ENCODE results near the gene CLDN20.
"Not testable (repeated sequence)": the region's sequence is repeated elsewhere in the genome, so short reads cannot be mapped to it uniquely, and the experiment has no call there.

CLDN20 gene

DNA sequence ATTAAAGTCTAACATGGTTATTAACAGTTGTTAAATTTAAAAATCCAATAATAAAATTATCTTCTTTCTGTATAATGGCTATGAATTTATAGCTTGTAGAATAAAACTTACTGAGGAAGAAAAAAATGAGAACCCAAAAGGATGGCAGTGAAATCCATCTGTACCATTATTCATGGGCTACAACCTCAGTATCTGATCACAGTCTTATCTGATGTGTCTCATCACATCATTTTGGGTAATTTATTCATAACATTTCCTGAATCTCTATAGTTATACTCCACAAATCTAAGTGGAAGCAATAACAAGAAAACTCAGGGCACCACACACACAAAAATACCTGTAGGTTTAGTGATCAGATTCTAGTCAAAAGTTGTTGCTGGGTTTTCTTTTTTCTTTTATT, 7.3 kb downstream of the CLDN20 start:
- DNase-seq: no peak

DNA sequence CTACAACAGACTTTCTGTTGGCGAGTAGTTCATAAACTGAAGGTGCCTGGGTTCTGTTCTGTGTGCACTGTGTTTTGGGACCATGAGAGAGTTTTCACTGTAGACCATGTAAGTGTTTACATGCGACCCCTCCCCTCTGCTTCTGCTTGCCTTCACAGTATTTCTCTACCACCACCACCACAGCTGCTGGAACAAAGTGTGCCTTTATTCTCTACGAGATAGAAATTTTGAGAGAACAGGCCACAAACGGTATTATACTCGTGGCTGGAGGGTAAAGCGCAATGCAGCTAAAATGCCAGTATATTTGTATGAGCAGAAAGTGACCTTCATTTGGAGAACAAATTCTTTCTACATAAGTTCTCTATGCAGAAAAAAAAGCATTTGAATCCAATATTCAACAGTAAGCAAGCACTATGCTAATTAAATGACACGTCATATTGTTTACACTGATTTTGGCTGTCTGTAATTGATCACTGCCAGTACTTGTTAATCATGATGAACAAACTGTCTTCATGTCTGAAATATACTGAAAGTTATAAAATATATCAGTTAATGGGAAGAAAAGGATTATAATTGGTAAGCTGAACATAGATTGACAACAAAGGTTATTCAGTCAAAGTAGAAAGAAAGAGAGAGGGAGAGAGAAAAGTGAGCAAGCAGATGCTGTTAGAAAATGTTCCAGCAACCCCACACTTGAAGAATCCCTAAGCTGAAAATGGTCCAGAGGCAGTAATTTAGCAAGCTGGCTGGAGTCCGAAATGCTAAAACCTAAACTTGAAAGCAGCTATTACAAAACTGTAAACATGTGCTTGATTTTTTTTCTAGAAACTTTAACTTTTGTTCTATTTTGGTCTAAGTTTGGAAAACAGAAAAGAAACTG, 8.8 kb downstream of the CLDN20 start:
- DNase-seq: no peak

DNA sequence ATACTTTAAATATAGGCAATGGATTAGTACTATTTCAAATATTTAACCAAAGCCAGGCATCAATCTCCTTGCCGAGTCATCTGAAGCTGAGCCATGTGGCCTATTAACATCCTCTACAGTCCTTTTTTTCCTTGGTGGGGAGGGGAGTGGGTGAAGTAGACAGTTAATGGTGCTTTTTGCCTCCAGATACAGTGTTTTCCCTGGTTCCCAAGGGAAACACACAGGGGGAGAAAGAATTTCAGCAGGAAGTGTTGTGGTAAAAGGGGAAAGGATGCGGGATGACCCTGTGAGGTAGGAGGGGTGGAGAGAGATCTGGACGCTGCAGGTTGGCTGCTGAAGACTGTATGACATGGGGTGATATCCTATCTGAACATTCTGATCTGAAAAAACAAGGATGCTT, 9.6 kb downstream of the CLDN20 start:
- no peak for DNase-seq

DNA sequence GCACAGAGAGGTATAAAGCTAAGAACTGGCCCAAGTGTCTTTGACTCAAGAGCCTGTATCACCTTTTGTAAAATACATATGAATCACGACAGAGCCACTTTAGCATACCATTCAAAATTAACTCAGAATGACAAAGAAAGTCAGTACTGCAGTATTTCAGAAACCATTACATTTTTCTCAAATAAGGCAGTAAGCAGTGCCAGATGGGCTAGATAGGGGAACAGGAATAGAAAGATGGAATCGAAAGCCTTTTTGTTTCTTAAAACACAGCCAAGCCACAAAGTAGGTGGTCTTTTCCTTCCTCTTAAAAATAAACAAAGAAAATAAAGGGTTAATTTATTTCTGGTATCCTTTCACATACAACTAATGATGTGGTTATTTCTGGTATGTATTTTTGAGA, 10.3 kb downstream of the CLDN20 start:
- no peak for DNase-seq

DNA sequence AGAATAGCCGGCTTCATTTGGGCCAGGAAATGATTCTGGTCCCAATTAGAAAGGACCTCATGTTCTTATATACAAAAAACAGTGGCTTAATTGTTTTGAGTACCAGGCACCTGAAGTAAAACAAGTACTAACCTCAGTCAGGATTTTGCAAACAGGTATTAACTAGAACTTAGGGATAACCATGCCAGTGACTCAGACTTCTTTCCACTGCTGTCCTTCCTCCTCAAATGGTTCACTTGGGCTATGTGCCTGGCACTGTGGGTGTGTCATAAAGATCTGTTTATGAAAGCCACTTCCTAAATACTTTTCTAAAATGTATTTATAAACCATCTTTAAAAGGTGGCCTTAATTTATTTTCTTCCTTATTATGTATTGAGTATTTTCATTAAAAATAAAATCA, 10.7 kb downstream of the CLDN20 start:
- DNase-seq: no peak

DNA sequence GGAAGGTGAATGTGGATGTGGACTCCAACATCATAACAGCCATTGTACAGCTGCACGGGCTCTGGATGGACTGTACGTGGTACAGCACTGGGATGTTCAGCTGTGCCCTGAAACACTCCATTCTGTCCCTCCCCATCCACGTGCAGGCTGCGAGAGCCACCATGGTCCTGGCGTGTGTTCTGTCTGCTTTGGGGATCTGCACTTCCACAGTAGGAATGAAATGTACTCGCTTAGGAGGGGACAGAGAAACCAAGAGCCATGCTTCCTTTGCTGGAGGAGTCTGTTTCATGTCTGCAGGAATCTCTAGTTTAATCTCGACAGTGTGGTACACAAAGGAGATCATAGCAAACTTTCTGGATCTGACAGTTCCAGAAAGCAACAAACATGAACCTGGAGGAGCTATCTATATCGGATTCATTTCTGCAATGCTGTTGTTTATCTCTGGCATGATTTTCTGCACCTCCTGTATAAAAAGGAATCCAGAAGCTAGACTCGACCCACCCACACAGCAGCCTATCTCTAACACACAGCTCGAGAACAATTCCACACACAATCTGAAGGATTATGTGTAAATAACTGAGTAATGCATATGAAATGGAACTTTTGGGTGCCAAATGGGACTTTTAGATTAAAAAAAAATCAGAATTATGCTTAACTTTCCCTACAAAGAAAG, 12.1 kb downstream of the CLDN20 start:
- no peak for DNase-seq

DNA sequence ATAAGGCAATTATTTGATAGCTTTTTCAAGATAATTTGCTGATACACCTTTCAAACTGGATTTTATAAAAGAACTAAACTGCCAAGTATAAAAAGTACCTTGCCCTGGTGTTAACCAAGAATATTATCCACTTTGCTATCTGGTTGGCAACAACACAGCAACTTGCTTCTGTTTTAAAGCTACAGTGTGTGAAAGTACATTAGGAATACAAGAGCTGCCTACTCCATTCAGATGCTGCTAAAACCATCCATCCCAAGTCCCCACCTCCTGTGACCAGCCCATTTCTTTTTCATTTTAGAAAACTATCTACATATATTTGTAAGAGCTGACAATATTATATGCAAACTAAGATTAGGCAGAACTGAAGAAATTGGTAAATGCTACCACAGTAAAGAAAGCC, 12.8 kb downstream of the CLDN20 start:
- no peak for DNase-seq

DNA sequence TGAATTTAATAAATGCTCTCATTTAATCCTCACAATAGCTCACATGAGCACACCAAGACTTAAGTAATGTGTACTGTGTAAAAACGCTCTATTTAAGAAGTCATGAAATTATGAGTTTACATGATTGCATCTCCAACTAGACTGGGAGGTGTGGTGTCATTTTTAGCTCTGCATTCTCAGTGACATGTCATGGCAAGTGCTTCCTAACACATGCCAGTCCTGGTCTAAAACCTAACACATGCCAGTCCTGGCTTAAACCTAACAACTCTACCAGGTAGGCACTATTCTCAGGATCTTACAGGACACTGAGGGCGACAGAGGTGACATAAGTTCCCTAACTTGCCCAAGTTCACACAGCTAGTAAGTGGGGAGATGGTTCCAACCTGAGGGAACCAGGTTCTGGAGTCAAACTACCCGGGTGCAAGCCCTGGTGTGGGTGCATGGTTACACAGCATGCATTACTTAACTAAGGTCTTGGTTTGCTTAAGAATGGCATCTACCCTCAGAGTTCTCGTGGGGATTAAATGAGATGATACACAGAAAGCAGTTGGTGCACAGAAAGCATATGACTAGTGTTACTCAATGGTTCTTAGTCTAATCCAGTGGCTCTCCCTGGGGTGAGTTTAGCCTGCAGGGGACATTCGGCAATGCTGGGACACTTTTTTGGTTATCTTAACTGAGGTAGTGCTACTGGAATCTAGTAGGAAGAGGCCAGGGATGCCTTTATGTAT, 14.7 kb downstream of the CLDN20 start:
- no peak for DNase-seq

DNA sequence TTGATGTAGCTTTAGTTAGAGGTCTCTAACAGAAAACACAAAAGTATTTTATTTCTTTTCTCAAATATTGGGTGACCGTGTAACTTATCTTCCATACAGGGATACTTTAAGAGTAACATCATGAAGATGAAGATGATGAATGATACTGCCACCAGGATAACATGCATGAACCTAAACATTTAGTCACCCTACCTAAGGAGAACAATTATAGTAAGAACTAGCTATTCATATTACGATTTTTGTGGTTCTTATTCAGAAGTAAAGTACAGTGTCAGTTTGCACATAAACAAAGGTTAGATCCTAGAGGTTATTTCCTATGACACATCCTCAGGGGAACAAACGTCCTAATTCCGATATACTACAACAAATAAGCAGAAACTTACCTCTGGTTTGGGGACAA, 21.0 kb downstream of the CLDN20 start:
- no peak for DNase-seq

DNA sequence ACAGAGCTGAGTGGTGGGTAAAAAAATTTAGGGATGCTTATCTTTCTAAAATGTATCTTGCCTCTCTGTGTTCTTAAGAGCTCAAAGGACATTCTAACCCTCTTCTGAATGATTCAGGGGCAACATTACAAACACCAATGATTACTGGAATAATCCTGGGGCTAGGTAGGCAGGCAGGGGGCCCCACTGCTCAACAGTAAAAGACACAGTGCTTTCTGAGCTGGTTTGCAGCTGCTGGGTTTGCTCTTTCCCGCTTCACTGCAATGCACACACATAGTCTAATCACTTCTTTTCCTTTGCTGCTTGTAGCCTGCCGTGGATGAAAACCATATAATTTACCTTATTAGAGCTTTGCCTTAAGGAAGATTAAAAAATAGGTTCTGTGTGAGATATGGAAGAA, 23.9 kb downstream of the CLDN20 start:
- no peak for DNase-seq

DNA sequence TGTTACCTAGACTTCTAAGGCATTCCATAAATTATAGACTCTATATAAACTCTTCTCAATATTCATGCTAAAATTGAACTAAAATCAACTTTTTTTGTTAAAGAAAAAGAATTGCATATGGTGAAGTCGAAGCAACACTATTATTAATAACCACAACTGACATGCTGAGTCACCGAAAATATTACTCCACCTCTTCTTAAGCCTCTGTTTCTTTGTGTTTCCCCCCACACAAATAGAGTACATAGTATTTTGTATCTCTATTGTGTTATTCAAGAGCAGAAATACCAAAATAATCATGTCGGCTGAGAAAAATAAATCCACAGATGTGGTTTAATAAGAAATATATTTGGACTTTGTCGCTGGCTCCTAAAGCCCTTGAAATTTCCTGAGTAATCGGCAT, 26.7 kb downstream of the CLDN20 start:
- no peak for DNase-seq

DNA sequence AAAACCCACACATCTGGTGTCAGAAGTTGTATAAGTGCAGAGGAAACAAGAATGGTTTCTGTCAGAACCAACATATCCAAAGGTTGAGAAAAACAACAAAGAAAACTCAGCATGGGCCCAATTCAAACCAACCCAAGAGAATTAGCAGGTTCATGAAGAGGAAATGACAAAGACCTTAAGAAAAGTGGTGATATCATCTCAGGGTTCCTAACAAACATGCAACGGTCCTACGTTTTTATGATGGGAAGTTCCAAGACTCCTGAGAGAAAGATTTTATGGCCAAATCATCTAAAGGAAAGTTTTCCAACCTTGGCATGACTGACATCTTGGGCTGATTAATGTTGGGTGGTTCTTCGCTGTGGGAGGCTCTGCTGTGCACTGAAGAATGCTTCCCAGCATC, 27.5 kb downstream of the CLDN20 start:
- no peak for DNase-seq

DNA sequence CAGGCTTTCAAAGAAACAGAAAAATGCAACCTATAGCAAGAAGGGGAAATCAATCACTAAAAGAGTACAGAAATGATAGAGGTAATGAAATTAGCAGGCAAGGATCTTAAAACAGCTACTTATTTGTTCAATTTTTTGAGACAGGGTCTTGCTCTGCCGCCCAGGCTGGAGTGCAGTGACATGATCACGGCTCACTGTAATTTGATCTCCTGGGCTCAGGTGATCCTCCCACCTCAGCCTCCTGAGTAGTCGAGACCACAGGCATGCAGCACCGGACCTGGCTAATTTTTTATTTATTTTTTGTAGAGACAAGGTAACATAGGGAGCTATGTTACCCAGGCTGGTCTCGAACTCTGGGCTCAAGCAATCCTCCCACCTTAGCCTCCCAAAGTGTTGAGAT, 28.9 kb downstream of the CLDN20 start:
- DNase-seq: no peak

DNA sequence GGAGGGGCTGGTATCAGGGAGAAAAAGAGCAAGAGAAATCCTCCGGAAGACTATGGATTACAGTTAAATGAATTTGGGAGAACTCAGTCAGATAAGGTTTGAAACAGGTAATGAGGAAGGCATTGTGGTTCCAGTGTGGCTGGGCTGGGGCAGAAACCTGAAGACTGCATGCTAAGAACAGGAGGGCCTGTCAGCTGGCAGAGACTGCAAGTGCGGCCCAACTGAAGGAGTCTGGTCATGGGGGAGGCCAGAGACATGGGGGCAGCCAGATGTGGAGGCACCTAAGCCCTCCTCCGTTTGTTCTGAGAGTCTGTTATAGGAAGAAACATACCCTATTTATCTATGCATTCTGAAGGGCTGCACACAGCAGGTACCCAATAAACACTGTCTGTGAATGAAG, 33.9 kb downstream of the CLDN20 start:
- no peak for DNase-seq

DNA sequence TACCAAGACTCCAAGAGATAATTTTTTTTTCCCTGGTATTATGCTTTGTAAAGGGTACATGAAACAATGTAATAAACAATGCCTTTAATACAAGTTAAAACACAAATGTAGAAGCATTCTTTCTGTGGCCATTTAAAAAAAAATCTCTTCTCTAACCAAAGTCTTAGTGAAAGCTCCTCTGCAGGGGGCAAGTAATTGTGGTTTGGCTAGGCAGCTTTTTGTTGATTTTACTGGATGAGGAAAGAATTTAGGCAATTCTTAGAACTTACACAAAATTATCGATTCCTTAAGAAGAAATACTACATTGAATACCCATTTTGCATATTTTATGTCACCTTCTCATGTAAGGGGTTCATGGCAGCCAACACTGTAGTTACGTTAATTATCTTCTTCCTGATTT, 38.1 kb downstream of the CLDN20 start:
- no peak for DNase-seq

DNA sequence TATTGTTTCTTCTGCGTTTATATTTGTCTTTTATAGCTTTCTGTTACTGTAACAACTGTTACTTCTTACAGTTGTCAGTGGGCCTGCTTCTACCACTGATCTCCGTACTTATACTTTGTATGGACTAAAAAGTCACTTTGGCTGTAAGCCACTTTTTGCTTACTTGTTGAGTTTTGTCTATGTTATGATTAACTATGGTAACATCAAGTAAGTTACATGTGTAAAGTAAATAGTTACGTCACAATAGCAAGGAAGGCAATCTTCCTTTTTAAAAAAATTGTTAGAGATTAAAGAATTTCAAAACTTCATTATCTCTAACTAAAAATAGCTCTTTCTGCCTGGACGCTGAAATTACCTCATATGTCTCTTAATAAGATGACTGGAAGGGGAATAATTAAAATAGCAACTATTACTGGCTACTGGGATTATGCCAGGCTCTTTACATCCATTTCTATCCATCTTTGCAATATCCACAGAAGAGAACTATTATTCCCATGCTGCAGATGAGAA, 39.6 kb downstream of the CLDN20 start:
- no peak for DNase-seq

DNA sequence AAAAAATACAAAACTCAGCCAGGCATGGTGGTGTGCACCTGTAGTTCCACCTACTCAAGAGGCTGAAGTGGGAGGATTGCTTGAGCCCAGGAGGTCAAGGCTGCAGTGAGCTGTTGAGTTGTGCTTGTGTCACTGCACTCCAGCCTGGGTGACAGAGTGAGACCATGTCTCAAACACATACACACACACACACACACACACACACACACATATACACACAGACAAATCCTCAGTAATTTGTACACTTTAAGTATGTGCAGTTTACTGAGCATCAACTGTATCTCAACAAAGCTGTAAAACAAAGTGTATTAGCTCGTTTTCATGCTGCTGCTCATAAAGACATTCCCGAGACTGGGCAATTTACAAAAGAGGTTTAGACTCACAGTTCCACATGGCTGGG, 43.1 kb downstream of the CLDN20 start:
- DNase-seq: no peak

DNA sequence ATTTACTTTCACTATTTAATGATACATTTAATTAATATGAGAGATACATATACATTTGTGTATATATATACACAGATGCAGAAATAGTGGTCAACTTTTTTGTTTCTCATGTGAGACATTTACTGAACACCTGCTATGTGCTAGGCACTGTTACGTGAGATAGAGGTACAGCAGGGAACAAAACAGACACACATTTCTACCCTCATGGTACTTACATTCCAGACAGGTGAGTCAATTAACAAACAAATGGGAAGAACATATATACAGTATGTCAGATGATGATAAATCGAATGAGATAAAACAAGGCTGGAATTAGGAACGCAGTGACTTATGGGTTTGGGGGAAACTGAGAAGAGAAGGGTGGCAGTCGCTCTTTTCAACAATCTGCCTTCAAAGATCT, 45.3 kb downstream of the CLDN20 start:
- no peak for DNase-seq

DNA sequence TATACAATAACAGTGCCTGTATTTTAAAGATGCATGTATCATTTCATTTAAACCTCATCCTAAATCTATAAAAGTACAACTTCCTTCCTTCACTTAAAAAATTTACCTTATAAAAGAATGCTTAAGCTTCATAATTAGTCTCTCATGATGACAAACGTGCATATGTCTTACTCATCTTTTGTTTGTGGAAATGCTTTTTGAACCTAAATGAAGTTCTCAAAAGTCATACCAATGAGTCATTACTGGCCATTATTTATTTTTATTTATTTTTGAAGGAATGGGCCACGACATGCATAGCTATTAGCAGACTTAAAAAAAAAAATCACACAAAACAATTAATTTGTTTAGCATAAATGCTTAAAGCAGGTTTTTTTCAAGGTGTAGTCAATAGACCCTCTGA, 46.8 kb downstream of the CLDN20 start:
- DNase-seq: no peak

DNA sequence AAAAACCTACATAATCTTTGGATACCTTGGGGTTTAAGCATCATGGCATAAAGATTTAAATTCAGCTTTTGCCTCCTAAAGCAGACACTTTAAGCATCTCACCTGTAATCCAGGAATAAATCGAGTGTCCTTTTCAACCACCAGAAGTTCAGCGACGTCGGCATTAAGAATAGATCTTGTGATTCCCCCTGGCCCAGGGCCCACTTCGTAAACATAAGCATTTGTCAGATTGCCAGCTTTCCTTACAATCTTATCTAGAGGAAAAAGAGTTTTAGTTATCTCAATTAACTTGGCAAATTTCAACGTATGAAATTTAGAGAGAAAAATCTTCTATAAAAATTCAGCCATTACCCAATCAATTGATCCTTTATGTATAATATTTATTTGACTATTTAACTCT, 47.3 kb downstream of the CLDN20 start:
- DNase-seq: no peak

DNA sequence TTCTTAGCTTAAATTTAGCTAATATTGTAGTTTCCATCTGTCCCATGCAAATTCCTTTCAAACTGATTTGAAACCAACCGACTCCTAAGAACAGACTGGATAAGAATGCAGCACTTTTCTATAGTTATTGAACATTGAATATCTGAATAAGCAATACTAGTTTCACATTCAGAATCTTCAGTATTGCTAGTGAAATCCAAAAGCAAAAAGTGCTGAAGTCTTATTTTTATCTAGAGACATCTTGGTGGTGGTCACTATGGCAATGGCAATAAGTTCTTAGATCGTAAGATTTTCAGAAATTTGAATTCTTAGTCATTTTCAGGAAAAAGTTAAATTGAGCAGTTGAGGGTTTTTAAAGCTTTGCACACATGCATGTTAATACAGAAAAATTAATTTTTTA, 47.8 kb downstream of the CLDN20 start:
- DNase-seq: no peak

DNA sequence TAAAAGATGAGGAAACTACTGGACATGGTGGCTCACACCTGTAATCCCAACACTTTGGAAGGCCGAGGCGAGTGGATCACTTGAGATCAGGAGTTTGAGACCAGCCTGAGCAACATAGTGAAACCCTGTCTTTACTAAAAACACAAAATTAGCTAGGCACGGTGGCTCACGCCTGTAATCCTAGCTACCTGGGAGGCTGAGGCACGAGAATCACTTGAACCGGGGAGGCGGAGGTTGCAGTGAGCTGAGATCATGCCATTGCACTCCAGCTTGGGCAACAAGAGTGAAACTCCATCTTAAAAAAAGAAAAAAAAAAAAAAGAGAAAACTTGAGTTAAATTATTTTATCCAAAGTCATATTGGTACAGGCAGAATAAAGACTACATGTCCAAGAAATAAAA, 49.1 kb downstream of the CLDN20 start:
- DNase-seq: not testable (repeated sequence)

DNA sequence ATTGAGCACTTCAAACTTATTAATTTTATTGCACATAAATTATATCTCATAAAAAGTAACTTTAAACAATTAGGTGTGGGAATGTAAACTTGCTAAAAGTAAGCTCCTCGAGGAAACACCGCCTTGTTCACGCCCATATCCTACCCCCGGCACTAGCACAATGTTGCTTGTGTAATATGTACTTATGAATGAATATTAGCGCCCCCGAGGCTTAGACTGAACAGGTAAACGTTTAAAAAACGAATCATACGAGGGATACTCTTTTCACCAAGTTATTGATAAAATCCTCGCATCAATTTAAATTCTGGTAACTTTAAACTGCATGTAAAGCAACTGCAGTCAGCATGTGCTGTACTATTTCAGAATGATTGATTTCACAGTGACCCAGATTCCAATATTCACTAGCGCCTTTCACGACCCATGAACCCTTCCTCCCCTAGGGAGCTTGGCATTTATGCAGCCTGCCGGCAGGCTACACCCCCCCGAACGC, 49.8 kb downstream of the CLDN20 start:
- DNase-seq: peak; percentile 24 to 37

Data from AML-193 (cell line).